Activated naive CD4-positive, alpha-beta T cell treated with anti-CD3 and anti-CD28 coated beads, Interleukin-2, amount 50 U/mL, for 16 hours (primary cell): ENCODE data around the gene SOWAHB.
"Not testable (repeated sequence)": the region's sequence is repeated elsewhere in the genome, so short reads cannot be mapped to it uniquely, and the experiment has no call there.

ENCODE experiments used
- DNase-seq: peaks from one replicate; pipeline ENCODE4 v3.0.0-alpha.2; 2020

Gene SOWAHB

GRCh38 chr4:76894537-76895255, 3.2 kb downstream of the SOWAHB start:
- DNase-seq = no peak

- DNase-seq = no peak
Observed at GRCh38 chr4:76892601-76893000, 5.3 kb downstream of the SOWAHB start.

- DNase-seq = no peak
Observed at GRCh38 chr4:76892001-76892400, 5.9 kb downstream of the SOWAHB start.

- DNase-seq = no peak
Observed at GRCh38 chr4:76886848-76887441, 11.0 kb downstream of the SOWAHB start.

DNA sequence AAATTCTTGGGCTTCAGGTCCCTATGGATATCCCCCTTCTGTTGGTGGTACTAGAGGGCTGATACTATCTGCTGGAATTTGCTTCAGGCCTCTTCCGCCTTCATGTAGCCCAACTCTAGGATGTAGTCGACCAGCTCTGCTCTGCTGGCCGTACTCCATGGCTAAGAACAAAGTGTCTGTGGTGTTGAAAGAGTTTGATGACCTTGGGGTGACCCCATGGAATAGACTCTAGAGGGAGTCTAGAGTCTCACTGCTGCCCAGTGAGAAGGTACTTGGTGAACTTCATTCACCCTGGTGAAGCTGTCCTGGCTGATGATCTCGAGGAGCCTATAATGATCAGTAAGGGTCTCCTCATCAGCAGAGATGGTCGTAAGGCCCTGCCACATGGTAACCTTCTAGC, 11.7 kb downstream of the SOWAHB start:
- DNase-seq = no peak

GRCh38 chr4:76883147-76883546, 14.8 kb downstream of the SOWAHB start:
- DNase-seq = no peak

- no peak for DNase-seq
Observed at GRCh38 chr4:76882630-76883029, 15.3 kb downstream of the SOWAHB start.

DNA sequence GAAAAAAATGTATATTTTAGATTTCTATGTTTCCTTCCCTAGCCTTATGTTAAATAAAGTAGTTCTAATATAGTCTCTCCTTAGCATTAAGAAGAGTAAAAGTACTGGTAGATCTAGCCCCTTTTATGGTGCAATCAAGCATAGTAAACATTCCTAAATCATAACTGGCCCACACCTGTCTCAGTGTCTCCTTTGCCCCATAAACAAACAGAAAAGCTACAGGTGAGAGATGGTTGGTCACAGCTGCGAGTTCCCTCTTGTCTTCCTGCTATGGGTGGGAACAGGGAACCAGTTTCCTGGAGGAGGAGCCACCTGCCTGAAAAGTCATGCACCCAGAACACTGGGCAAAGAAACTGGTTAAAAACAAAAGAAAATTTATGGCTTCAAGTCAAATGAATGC, 16.6 kb downstream of the SOWAHB start:
- DNase-seq = no peak

DNA sequence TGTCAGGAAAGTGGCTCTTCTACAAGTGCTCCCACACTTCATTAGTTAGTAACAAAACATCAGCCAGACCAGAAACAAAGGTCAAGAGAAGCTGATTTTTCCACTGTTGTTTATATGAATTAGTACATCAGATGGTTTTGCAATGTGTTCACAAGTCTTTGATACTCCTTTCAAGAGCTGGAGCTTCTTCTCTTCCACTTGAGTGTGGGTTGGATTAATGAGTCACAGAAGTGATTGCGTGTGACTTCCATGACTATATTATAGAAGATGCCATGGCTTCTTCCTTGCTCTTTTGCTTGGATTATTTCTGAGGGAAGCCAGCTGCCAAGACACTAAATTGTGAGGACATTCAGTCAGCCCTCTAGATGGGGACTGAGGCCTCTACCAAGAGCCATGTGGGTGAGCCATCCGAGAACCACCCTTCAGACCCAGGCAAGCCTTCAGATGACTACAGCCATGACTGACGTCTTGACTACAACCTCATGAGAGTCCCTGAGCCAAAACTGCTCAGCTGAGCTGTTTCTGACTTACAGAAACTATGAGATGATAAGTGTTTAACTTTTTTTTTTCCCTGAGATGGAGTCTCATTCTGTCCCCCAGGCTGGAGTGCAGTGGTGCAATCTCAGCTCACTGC, 18.1 kb downstream of the SOWAHB start:
- DNase-seq = no peak

- DNase-seq = not testable (repeated sequence)
Observed at GRCh38 chr4:76878641-76879165, 19.2 kb downstream of the SOWAHB start.

DNA sequence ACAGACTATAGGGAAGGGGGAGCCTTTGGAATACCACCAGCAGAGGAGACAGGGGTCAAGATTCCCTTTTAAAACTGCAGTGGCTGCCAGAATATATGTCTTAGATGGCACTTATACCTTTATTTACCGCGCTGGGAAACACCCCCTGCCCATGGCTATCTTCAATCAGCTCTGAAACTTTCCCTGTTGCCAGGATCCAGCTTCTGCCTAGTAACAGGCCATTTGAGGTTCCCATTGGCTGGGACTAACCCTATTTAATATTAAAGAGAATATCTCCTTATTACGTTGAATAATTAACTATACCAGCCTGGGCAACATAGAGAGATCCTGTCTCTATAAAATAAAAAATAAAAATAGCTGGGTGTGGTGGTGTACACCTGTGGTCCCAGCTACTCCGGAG, 23.8 kb downstream of the SOWAHB start:
- no peak for DNase-seq

DNA sequence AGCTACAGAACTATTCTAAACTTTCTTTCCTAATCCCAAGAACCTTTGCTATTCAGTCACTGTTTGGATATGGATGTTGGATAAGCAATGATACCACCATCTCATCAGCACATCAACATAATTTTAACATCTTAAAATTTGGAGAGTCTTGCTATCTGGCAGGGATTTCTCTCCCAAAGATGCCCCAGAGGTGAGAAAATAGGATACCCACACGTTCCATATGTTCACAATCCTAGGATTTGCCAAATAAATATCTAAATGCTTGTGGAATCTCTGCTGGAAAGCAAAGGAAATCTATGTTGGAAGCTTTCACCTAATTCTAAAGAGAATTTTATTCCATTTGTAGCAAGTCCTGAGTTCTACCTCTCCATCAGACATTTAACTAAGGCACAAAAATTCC, 24.4 kb downstream of the SOWAHB start:
- DNase-seq = no peak

DNA sequence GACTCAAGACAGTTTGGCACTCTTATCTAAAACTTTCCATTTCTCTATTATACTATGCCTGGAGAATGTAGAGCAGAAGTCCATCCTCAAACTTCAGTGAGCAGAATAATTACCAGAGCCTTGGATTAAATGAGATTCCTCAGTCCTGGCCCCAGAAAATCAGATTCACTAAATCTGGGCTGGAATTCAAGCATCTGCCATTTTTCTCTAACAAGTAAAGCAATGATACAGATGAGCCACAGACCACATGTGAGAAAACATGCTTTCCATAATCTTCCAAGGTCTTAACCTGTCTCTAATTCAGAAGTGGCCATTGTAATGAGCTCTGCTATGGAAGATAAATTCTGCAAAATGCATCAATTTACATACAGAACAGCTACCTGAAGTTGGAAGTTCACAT, 25.4 kb downstream of the SOWAHB start:
- no peak for DNase-seq

DNA sequence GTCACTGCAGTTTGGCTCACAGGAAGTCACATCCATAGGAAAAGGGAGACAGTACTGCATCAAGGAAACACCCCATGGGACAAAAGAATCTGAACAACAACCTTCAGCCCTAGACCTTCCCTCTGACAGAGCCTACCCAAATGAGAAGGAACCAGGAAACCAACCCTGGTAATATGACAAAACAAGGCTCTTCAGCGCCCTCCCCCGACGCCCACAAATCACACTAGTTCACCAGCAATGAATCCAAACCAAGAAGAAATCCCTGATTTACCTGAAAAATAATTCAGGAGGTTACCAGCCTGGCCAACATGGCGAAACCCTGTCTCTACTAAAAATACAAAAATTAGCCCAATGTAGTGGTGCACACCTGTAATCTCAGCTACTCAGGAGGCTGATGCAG, 29.2 kb downstream of the SOWAHB start:
- DNase-seq = not testable (repeated sequence)

DNA sequence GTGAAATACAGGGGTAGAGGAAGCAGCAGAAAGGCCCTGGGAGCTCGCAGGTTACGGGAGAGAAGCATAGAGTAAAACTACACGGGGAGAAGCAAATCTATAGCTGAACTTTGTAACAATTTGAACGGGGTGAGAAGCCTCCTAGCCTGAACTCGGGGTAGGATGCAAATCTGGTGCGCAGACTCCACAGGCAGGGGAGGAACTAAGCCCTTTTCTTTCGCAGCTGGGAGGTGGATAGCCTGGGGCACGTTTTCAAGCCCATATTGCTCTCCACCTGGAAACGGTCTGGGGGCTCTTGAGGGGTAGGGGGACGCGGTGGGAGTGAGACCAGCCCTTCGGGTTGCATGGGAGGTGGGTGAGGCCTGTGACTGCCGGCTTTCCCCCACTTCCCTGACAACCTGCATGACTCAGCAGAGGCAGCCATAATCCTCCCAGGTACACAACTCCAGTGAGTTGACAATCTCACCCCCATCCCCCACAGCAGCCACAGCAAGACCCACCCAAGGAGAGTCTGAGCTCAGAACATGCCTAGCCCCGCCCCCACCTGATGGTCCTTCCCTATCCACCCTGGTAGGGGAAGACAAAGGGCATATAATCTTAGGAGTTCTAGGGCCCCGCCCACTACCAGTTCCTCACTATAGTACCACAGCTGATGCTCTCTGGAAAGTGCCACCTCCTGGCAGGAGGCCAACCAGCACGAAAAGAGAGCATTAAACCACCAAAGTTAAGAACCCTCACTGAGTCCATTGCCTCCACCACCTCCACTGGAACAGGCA, 29.9 kb downstream of the SOWAHB start:
- no peak for DNase-seq

GRCh38 chr4:76867377-76867776, 30.6 kb downstream of the SOWAHB start:
- DNase-seq = no peak

DNA sequence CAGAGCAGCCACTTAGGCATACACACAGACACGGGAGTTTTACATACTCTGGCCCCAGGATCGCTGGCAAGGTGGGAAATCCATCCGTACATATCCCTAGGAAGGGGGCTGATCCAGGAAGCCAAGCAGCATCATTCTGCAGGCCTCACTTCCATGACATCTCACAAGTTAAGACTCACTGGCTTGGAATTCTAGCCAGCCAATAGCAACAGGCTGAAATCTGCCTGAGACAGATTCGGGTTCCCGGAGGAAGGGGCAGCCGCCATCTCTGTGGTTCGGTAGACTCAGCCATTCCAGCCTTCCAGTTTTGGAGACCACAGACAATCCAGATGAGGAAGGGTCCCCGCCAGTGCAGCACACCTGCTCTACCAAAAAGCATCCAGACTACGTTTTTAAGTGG, 31.3 kb downstream of the SOWAHB start:
- no peak for DNase-seq

DNA sequence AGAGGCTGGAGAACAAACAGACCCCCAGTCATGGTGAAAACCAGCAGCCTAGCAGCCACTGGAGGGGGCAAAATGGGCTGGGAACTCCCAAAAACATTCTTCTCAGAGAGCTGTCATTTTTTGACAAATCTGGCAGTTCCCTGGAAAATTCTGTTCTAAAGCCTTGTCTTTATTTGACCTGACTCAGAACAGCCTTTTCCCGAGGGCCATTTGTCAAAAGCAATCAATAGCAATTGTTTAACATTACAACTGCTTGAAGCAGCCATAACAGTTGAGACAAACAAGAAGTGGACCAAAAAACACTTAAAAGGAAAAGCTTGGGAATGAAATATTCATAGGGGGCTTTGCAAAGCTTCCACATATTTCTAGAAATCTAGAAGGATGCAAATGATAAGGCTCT, 39.6 kb downstream of the SOWAHB start:
- no peak for DNase-seq

DNA sequence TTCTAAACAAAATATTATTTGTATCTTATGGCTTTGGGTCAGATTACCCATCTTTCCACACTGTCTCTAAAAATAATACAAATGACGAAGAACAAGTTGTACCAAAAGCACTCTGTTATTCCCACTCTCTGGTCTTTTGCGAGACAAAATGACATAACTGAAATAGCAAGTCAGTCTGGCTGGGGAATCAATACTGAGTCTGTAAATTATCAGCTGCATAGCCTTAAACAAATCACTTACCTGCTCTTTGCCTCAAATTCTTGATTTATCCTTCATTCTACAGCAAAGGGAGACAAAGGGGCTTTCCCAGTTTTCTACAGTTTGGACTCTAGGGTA, 40.9 kb downstream of the SOWAHB start:
- DNase-seq = no peak

- no peak for DNase-seq
Observed at GRCh38 chr4:76856243-76857073, 41.5 kb downstream of the SOWAHB start.

- no peak for DNase-seq
Observed at GRCh38 chr4:76854858-76855257, 43.1 kb downstream of the SOWAHB start.

- no peak for DNase-seq
Observed at GRCh38 chr4:76851375-76851774, 46.6 kb downstream of the SOWAHB start.

- no peak for DNase-seq
Observed at GRCh38 chr4:76850010-76850441, 47.9 kb downstream of the SOWAHB start.
